Astrocyte (in vitro differentiated cells and primary cell): ENCODE data around the gene HLCS.

Experiments used
- CTCF ChIP-seq: IDR thresholded peaks from 2 replicates; pipeline ENCODE4 v1.5.1; 2011; ENCODE audit warnings: low read depth, mild to moderate bottlenecking, inconsistent platforms, low read length, moderate library complexity; ENCODE audit not compliant: insufficient read depth
- EZH2 ChIP-seq: IDR thresholded peaks from 2 replicates; pipeline ENCODE4 v1.6.1; 2012; ENCODE audit warnings: mild to moderate bottlenecking, low read length, inconsistent platforms; ENCODE audit not compliant: insufficient read depth

DNA sequence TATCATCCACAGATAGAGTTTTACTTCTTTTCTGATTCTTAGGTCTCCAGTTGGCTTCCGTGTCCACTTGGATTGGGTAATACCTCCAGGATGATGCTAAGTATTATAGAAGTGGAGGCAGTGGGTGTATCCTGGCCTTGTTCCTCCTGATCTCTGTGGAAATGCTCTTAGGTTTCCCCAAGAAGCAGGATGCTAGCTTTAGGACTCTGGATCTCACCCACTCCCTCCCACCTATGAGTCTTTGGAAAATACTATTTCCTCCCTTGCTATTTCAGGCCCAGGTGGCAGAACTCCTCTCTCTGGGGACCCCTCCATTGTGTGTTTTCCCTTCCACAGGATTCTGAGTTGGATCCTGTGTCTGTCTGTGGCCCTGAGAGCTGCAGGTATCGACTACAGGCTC is 180.9 kb downstream of the HLCS start:
- no peak for TF ChIP-seq CTCF
- TF ChIP-seq EZH2: no peak
